Measurements from ENCODE around the gene GRXCR2. TPM values are rescaled to one million over a fixed set of nuclear protein-coding genes. Genes with fewer than 3 reads are reported as not detected.

Gene GRXCR2, protein sequence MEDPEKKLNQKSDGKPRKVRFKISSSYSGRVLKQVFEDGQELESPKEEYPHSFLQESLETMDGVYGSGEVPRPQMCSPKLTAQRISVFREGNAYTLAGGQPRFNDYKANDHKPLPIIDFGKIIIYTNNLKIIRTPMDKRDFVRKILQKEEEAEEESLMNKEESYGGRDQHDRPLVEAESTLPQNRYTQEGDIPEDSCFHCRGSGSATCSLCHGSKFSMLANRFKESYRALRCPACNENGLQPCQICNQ
- not detected for polyA plus RNA-seq

DNA sequence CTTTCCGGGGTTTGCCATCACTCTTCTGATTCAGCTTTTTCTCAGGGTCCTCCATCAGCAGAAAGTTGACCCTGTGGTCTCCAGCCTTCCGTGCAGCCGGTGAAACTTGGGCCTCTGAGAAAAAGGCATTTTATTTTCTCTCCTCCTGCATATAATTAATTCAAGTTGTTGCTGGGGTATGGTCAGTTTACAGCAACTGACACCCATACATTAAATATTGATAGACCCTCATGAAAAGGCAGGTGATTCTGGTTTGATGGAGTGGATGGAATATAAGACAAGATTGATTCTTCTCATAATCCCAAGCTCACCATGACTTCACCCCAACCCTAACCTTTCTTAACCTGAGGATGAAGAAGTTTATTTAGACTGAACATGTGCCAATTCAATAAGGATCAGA is at the start of gene GRXCR2:
Gene GRXCR2 (minus strand): TSS at position 101 of the 400 bp plus-strand sequence. CDS start 46 bp downstream, at position 55.
- no peak within 1 kb of the TSS for H3K27ac ChIP-seq (ENCODE audit: low read depth, low read length)
- WGBS, 3 donors = 72 to 96% (median 85%) methylated on average over 3 of the region's 3 CpGs

DNA sequence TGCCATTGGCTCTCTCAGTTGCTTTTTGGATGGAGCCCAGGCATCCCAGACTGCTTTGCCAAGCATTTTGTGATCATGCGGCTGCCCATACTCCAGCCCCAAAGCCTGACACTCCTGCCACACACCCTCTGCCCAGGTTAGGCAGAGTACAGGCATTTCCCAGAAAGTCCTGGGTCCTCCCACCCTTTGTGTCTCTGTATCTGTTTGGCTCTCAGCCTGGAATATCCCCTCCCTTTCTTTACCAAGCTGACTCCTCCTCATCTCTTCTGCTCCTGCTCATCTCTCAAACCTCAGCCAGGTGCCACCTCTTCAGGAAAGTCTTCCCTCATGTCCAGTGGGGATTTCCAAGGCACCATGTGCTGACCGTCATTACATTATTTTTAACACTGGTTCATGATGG is 49.2 kb upstream of the GRXCR2 start:
- WGBS, 3 donors = 69 to 96% (median 84%) methylated on average over 2 of the region's 2 CpGs
- H3K27ac ChIP-seq (ENCODE audit: low read depth, low read length) = no peak overlapping the region

DNA sequence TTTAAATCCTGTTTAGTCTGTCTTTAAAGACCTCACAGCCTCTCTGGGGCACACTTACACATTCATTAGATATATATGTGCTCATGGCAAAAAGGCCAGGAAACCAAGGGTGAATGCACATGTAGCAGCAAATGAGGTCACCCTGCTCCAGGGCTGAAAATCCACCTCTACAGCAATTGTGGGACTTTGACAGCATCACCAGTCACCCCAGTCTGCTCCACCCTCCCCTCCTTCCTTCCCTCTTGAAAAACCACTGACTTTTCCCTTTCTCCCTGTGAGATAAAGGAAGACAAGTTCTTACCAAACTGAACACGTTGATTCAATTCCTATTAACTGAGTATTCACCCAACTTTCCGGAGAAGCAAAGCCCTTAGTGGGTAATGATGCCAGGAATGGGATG is 48.4 kb upstream of the GRXCR2 start:
- 80 to 92% (median 87%) methylated on average over 2 of the region's 2 CpGs for WGBS, 3 donors
- H3K27ac ChIP-seq (ENCODE audit: low read depth, low read length) = no peak overlapping the region

DNA sequence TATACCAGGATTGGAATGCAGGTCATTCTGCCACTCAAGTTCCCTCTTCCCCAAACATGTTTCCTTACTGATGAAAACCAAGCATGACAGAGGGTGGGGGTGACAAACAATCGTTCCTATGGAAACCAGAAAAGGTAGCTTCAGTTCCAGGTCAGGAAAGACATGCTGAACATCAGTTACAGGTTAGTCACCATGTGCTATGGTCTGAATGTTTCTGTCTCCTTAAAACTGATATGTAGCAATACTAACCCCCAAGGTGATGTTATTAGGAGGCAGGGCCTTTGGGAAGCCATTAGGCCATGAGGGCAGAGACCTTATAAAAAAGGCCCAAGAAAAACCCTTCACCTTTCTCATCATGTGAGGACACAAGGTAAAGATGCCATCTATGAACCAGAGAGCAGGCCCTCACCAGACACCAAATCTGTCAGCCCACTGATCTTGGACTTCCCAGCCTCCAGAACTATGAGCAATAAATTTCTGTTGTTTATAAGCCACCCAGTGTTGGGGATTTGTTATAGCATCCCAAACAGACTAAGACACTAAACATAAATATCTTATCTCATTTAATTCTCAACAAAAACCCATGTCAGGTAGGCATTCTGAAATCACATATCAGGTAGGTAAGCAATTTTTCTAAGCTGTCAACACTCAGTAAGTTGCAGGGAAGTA is 47.9 kb upstream of the GRXCR2 start:
- no peak overlapping the region for H3K27ac ChIP-seq (ENCODE audit: low read depth, low read length)
- 72 to 87% (median 77%) methylated on average over 1 of the region's 1 CpG for WGBS, 3 donors

DNA sequence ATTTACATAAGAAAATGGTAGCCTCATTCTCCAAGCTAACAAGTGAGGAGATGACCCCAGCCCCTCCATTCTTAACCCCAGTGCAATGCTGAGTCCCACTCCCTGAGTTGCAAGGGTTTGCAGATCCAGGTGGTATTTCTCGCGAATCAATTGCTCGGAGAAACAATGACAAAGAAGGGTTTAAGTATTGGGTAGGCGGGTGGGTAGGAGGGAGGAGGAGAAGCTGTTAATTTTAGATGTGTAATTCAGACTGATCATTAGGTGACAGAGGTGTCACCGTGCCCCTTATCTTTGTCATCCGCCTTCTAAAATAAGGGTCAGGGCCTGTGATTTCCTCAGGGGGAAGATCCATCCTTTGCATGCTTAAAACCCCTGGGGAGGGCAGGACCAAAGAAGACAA is 46.6 kb upstream of the GRXCR2 start:
- WGBS, 3 donors = 86 to 90% (median 89%) methylated on average over 6 of the region's 6 CpGs
- no peak overlapping the region for H3K27ac ChIP-seq (ENCODE audit: low read depth, low read length)

DNA sequence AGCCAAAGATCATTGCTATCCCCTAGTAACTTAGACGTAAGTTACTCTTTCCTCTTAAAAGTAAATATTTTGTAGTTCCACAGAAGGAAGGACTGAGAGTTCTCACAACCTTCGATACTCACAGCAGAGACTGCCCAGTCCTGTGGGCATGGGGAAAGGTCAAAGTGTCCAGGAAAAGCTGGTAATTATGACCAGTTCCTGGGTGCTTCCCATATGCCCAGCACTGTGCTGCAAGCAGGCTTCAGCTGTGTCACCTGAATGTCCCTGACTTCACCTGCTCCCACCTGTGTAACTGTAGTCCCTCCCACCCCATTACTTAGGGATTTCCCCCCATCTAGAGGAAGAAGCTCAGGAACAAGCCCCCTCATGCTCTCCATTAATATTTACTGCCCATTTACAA is 45.6 kb upstream of the GRXCR2 start:
- 85 to 96% (median 94%) methylated on average over 2 of the region's 2 CpGs for WGBS, 3 donors
- no peak overlapping the region for H3K27ac ChIP-seq (ENCODE audit: low read depth, low read length)

DNA sequence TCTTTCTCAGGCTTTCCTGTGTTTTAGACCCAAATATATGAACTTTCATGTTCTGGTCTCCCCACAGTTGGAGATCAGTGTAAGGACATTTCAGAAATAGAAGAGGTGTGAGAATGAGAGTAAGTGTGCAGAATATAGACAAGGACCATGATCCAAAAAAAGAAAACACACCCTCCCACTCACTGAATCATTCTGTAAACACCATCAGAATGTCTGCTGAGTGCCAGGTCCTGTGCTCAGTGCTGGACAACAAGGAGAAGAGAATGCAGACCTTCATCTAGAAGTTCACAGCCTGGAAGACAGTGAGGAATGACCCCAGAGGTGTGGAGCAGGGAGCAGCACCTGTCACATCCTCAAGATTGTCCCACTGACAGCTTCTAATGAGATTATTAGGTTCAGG is 44.5 kb upstream of the GRXCR2 start:
- H3K27ac ChIP-seq (ENCODE audit: low read depth, low read length) = no peak overlapping the region

DNA sequence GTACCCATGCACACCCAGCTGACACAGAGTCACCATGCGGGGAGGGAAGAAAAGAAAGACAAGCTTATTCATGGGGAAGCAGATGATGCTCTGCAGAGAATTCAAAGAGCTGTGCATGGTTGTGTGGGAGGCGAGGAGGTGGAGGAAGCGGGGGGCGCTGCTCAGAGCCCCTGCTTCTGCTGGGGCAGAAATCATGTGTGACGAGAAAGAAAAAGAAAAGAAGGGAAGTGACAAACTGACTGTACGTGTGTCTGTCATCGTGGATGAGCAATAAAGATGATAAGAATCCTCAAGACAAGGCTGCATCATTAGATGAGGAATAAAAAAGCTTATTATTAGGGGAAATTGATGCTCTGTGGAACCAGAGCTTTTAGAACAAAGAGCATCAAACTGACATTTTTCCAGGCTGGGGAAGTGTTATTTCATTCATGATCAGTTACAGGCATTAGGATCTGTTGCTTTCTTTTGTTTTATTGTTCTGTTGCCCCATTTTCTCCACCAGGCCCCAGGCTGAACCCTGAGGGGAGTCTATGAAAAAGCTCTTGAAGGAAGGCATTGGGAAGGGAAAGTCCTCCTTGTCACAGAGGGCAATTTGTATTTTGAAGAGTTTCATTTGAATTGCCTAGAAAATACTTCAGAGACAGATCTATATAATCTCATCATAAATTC is 43.3 kb upstream of the GRXCR2 start:
- no peak overlapping the region for H3K27ac ChIP-seq (ENCODE audit: low read depth, low read length)
- 86 to 89% (median 87%) methylated on average over 7 of the region's 7 CpGs for WGBS, 3 donors

DNA sequence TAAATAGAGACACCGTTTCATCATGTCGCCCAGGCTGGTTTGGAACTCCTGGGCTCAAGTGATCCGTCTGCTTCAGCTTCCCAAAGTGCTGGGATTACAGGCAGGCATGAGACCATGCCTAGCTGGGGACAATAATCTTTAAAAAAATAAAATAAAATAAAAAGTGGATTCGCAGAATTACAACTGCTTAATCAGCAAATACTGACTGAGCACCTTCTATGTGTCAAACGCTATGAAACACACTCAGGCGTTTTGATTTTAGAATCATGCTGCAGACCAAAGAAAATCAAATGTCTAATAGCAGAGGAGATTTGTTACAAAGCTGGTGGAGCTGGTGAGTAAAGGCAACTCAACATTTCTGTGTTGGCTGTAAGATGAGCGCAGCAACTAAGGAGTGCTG is 40.9 kb upstream of the GRXCR2 start:
- no peak overlapping the region for H3K27ac ChIP-seq (ENCODE audit: low read depth, low read length)
- WGBS, 3 donors = 95 to 97% (median 97%) methylated on average over 7 of the region's 7 CpGs

DNA sequence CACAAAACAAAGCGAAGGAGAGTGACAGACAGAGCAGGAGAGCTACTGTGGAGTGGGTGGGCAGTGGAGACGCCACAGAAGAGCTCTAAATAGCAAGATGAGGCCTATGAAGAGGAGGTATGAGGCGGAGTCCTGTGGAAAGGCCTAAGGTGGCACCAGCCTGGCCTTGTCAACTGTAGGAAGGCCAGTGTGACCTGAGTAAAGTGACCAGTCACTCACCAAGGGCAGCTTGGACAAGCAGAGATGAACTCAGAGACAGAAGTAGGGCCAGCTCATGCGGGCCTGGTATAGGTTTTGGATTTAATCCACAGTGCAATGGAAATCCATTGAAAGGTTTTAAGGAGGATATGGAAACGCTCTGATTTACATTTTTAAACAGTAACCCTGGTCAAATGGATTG is 39.8 kb upstream of the GRXCR2 start:
- WGBS, 3 donors = 92 to 98% (median 93%) methylated on average over 5 of the region's 5 CpGs

DNA sequence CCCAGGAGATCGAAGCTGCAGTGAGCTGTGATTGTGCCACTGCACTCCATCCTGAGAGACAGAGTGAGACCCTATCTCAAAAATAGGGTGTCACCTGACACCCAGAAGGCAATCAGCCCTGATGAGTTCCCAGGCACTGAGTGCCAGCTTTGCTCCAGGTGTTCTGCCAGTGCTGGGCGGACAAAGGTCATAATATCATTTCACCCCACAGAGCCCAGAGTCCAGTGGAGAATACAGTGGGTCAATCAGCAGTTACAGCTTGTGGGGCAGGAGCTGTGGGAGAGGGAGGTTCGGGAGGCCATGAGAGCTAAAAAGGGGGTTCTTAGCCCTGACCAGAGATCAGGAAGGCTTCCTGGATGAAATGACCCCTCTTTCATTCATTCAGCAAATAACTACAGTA is 39.2 kb upstream of the GRXCR2 start:
- WGBS, 3 donors = 86 to 91% (median 88%) methylated on average over 3 of the region's 3 CpGs
- no peak overlapping the region for H3K27ac ChIP-seq (ENCODE audit: low read depth, low read length)

More for the DNA sequence above, 39.8 kb upstream of the GRXCR2 start:
- H3K27ac ChIP-seq (ENCODE audit: low read depth, low read length) = no peak overlapping the region

DNA sequence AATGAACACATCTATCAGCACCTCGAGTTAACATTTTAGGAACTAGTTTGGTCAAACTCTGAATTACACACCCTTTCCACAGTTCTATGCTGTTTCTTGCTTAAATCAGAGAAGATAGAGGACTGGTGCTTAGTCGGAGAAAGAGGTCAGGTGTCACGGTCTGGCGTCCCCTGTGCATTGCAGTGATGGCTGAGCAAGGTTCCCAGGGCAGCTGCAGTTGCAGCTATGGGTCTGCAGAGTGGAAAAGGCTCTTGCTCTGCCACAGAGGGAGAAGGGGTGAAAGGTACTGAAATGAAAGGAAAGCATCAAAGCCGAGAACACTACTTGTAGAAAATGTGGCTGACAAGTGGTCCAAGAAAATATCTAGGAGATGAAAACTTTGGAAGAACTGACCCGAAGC is 38.4 kb upstream of the GRXCR2 start:
- no peak overlapping the region for H3K27ac ChIP-seq (ENCODE audit: low read depth, low read length)
- 77 to 89% (median 83%) methylated on average over 6 of the region's 6 CpGs for WGBS, 3 donors

DNA sequence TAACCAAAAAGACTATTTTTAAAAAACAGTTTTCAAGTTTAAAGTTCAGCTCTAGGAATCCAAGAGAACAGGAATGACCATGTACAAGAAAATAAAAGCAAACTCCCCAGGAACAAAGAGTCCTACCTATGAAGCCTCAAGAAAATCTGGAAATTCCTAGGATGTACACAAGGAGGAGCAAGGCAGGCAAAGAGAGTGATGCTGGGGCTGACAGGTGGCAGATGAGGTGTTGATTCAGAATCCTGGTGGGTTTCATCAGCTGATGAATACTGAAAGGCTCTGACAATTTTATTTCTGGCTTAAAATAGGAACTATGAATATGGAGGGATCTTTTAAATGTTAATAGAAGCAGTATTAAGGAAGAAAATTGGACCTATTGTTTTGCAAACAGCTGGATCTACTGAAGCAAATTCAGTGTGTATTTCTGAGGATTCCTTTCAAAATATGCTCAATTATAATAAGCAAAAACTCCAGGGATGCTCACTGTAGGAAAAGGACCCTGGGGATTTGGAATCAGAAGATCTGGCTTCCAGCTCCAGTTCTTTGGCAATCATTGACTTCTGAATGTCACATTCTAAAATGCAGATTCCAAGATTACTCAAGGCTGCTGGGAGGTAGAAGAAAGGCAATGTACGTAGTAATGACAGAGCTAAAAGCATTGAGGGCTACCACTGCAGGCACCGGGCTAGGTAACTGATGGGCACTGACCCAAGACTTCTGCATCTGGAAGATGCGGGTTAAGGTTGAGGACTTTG is 35.6 kb upstream of the GRXCR2 start:
- H3K27ac ChIP-seq (ENCODE audit: low read depth, low read length) = no peak overlapping the region
- WGBS, 3 donors = 65 to 80% (median 73%) methylated on average over 3 of the region's 3 CpGs

DNA sequence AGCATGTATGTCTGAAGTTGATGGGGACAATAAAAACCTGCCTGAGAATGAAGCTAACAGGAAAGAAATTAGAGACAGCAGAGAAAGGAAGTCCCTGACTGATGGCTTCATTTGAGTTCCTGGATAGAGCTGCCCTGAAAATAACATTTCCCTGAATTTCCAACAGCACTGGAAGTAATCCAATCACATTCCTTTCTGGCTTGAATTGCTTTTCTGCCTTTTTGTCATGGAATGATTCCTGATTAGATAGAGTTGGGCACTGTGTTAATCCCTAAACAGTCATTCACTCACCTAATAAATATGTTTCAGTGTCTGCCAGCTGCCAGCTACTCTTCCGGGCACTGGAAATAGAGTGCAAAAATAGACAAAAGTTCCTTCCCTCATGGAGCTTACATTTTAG is 33.6 kb upstream of the GRXCR2 start:
- H3K27ac ChIP-seq (ENCODE audit: low read depth, low read length) = no peak overlapping the region
- 69 to 83% (median 76%) methylated on average over 1 of the region's 1 CpG for WGBS, 3 donors

DNA sequence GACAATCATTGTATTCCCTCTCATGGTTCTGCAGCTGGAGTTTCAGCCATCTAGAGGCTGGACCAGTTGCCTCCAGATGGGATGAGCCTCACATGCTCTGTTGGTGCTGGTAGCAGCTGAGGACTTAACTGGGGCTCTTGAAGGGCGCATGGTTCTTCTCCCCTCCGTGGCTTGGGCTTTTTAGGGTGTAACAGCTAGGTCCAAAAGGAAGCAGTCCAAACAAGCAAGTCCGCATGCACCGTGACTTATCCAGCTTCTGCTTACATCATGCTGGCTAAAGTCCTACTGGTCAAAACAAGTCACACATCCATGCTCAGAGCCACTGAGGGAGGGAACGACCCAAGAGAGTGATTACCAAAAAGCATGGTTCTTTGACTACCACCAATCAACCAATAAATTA is 31.9 kb upstream of the GRXCR2 start:
- H3K27ac ChIP-seq (ENCODE audit: low read depth, low read length) = no peak overlapping the region
- whole genome bisulfite sequencing, 3 donors = 81 to 89% (median 83%) methylated on average over 5 of the region's 5 CpGs

DNA sequence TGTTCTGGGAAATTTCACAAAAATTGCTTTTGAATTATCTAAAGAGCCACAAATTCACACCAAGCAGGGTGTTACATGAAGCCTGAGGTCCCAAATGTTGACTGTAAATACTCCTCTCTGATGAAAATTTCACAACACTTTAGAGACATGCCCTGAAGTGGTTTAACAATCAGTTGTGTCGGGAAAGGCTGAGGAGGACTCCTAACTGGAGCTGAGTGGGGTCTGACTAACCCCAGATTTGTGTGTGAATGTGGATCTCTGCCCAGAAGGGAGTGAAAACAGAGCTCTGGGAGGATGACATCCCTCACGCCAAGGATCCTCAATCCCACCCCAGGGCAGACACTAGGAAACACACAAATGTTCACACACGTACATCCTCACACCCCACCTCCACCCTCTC is 31.1 kb upstream of the GRXCR2 start:
- no peak overlapping the region for H3K27ac ChIP-seq (ENCODE audit: low read depth, low read length)
- 61 to 66% (median 63%) methylated on average over 3 of the region's 3 CpGs for WGBS, 3 donors

DNA sequence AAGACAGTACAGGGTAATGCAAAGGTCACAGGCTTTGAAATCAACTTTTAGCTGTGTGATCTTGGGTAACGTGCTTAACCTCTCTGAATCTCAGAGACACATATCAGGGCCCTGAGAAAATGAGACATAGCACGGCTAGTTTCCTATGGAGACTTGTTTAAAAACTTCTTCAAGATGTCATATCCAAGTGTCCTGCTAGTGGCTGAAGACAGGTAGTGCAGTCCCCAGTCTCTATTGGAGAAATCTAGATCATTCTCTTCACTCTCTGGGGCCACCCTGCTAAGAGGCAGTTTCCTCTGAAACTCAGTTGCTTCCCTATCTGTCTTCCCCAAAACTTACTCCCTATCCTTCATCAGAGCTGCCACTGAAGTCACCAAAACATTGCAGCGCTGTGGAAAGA is 30.3 kb upstream of the GRXCR2 start:
- 72 to 83% (median 78%) methylated on average over 3 of the region's 3 CpGs for WGBS, 3 donors

DNA sequence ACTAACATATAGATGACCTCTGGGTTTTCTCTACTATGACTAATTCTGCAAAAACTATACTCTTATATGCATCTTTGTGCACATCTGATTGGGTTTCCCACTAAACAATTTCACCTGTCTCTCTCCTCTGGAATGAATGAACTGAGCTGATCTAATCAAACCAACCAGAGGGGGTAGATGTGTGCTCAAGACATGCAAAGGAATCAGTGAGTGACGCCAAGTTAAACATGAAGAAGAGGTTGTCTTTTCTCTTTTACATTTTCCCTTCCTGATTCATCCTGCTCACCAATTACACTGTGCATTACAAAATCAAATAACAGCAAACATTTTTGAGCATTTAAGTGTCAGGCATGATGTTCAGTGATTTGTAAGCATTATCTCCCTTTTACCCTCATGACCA is 29.6 kb upstream of the GRXCR2 start:
- 91 to 95% (median 93%) methylated on average over 1 of the region's 1 CpG for WGBS, 3 donors
- H3K27ac ChIP-seq (ENCODE audit: low read depth, low read length) = no peak overlapping the region

More for the DNA sequence above, 30.3 kb upstream of the GRXCR2 start:
- H3K27ac ChIP-seq (ENCODE audit: low read depth, low read length) = no peak overlapping the region

DNA sequence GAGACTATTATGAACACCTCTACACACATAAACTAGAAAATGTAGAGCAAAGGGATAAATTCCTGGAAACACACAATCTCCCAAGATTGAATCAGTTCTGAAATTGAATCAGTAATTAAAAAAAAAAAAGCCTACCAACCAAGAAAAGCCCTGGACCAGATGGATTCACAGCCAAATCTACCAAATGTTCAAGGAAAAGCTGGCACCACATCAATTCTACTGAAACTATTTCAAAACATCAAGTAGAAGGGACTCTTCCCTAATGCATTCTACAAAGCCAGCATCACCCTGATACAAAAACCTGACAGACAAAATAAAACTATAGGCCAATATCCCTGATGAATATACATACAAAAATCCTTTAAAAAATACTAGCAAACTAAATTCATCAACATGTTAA is 25.4 kb upstream of the GRXCR2 start:
- H3K27ac ChIP-seq (ENCODE audit: low read depth, low read length) = no peak overlapping the region
